Left renal pelvis (tissue), 4 donors: ENCODE results near the gene MARCHF3. TPM values are rescaled to one million over a fixed set of nuclear protein-coding genes. Genes with fewer than 3 reads are reported as not detected.

Experiments
- DNase-seq, 4 donors: peaks; one replicate each; pipeline ENCODE4 v3.0.0-alpha.2; 2013; ENCODE audit warnings: low read depth in 4 of 4, low spot score in 3 of 4
- polyA plus RNA-seq, 4 donors: library from polyadenylated mRNA; unstranded; fragments of 120-200 nt; gene quantifications; one replicate each; pipeline ENCODE4 v1.2.1, GENCODE V29; 2013; ENCODE audit not compliant: insufficient read length in 4 of 4

Gene MARCHF3
- polyA plus RNA-seq, 4 donors, result 4.0 to 7.6 (median 7.3) TPM

GRCh38 chr5:126829098-126829497 is 201.3 kb downstream of the MARCHF3 start:
- DNase-seq, result no peak

- DNase-seq, result no peak
These were observed 203.6 kb downstream of the MARCHF3 start for GRCh38 chr5:126826619-126827215.

- DNase-seq, result no peak
These were observed 211.1 kb downstream of the MARCHF3 start for GRCh38 chr5:126819253-126819652.

- no peak for DNase-seq
These were observed 211.6 kb downstream of the MARCHF3 start for GRCh38 chr5:126818736-126819135.

Other genes with a start within 250 kb of the MARCHF3 start
- 10 to 100 TPM in 3 of 4 donors, 1 to 10 TPM in 1; 8.8 to 21.1 (median 13.1) TPM for gene C5orf63, start 42.9 kb upstream of the MARCHF3 start, polyA plus RNA-seq